T-helper 1 cell treated with Interleukin-12 subunit alpha and Interleukin-12 subunit beta and Interleukin-4 antibody, amounts not matched to agents 30 μg/mL and 1 μg/mL, for 36 hours (primary cell): ENCODE measurements around the gene MT2A.
A peak's percentile ranks its signal among the peaks of the same experiment; 100 is the strongest.

Experiments
- H3K27ac Mint-ChIP-seq: one replicate; pipeline ENCODE4 v1.8.0; 2021; ENCODE audit warnings: mild to moderate bottlenecking, mixed read lengths
- H3K27me3 Mint-ChIP-seq: one replicate; pipeline ENCODE4 v1.8.0; 2021; ENCODE audit warnings: low read depth, mixed read lengths
- H3K36me3 Mint-ChIP-seq: one replicate; pipeline ENCODE4 v1.8.0; 2021; ENCODE audit warnings: low read depth, mixed read lengths
- H3K4me1 Mint-ChIP-seq: one replicate; pipeline ENCODE4 v1.8.0; 2021; ENCODE audit warnings: low read depth, mixed read lengths
- H3K4me3 Mint-ChIP-seq: one replicate; pipeline ENCODE4 v1.8.0; 2021; ENCODE audit warnings: mild to moderate bottlenecking, moderate library complexity, mixed read lengths
- H3K9me3 Mint-ChIP-seq: one replicate; pipeline ENCODE4 v1.8.0; 2021; ENCODE audit warnings: mixed read lengths

Gene MT2A

GRCh38 chr16:56588781-56589140 is 19.6 kb upstream of the MT2A start:
- Mint-ChIP-seq H3K9me3 (no peaks in the 10 kb centered on the region), H3K36me3 (no peaks in the 10 kb centered on the region), H3K27ac (peak overlapping the region; percentile 67), H3K27me3 (peaks cover 45% of the 10 kb centered on the region), H3K4me1 (peaks cover 3% of the 10 kb centered on the region), H3K4me3 (peak overlapping the region; percentile 84)

GRCh38 chr16:56589141-56590039 is 19.0 kb upstream of the MT2A start, which contains the start of gene MT3:
TSS of gene MT3 (plus strand) at chr16:56589528. CDS start at chr16:56589591, 63 bp downstream.
- Mint-ChIP-seq H3K36me3 (no peaks in the 10 kb centered on the region), H3K27ac (peak within 1 kb of the TSS; percentile 67), H3K4me3 (peak within 1 kb of the TSS; percentile 84), H3K27me3 (peaks cover 44% of the 10 kb centered on the region), H3K9me3 (no peaks in the 10 kb centered on the region), H3K4me1 (peaks cover 3% of the 10 kb centered on the region)

GRCh38 chr16:56591377-56592060 is 16.9 kb upstream of the MT2A start:
- Mint-ChIP-seq H3K27ac (no peak overlapping the region), H3K4me1 (peaks cover 3% of the 10 kb centered on the region), H3K9me3 (no peaks in the 10 kb centered on the region), H3K4me3 (no peak overlapping the region), H3K36me3 (no peaks in the 10 kb centered on the region), H3K27me3 (peaks cover 39% of the 10 kb centered on the region)

- Mint-ChIP-seq H3K27me3 (peaks cover 34% of the 10 kb centered on the region), H3K4me3 (no peak overlapping the region), H3K27ac (no peak overlapping the region), H3K9me3 (no peaks in the 10 kb centered on the region), H3K4me1 (peaks cover 2% of the 10 kb centered on the region), H3K36me3 (no peaks in the 10 kb centered on the region)
Measured at GRCh38 chr16:56593573-56594291, 14.7 kb upstream of the MT2A start.

- no peaks in the 10 kb centered on the region for H3K9me3 Mint-ChIP-seq
- no peak overlapping the region for H3K4me3 Mint-ChIP-seq
- H3K27ac Mint-ChIP-seq, result no peak overlapping the region
- H3K4me1 Mint-ChIP-seq, result no peaks in the 10 kb centered on the region
- peaks cover 31% of the 10 kb centered on the region for H3K27me3 Mint-ChIP-seq
- H3K36me3 Mint-ChIP-seq, result no peaks in the 10 kb centered on the region
Measured at GRCh38 chr16:56594292-56594619, 14.1 kb upstream of the MT2A start.

GRCh38 chr16:56600398-56600999 is 7.9 kb upstream of the MT2A start:
- no peak overlapping the region for H3K27ac Mint-ChIP-seq
- no peak overlapping the region for H3K4me3 Mint-ChIP-seq
- peaks cover 7% of the 10 kb centered on the region for H3K4me1 Mint-ChIP-seq
- no peaks in the 10 kb centered on the region for H3K36me3 Mint-ChIP-seq
- peaks cover 34% of the 10 kb centered on the region for H3K27me3 Mint-ChIP-seq
- no peaks in the 10 kb centered on the region for H3K9me3 Mint-ChIP-seq

- Mint-ChIP-seq H3K27me3 (peaks cover 28% of the 10 kb centered on the region), H3K36me3 (no peaks in the 10 kb centered on the region), H3K9me3 (no peaks in the 10 kb centered on the region), H3K27ac (no peak overlapping the region), H3K4me3 (no peak overlapping the region), H3K4me1 (peaks cover 9% of the 10 kb centered on the region)
Measured at GRCh38 chr16:56601325-56601724, 7.1 kb upstream of the MT2A start.

- Mint-ChIP-seq H3K4me3 (no peak overlapping the region), H3K27ac (no peak overlapping the region), H3K9me3 (no peaks in the 10 kb centered on the region), H3K4me1 (peaks cover 25% of the 10 kb centered on the region), H3K27me3 (peaks cover 18% of the 10 kb centered on the region), H3K36me3 (peaks cover 3% of the 10 kb centered on the region)
Measured at GRCh38 chr16:56603589-56603988, 4.8 kb upstream of the MT2A start.

GRCh38 chr16:56604966-56605365 is 3.4 kb upstream of the MT2A start:
- H3K9me3 Mint-ChIP-seq, result no peaks in the 10 kb centered on the region
- no peak overlapping the region for H3K27ac Mint-ChIP-seq
- peaks cover 31% of the 10 kb centered on the region for H3K4me1 Mint-ChIP-seq
- H3K27me3 Mint-ChIP-seq, result peaks cover 18% of the 10 kb centered on the region
- peaks cover 6% of the 10 kb centered on the region for H3K36me3 Mint-ChIP-seq
- no peak overlapping the region for H3K4me3 Mint-ChIP-seq

- Mint-ChIP-seq H3K4me1 (peaks cover 32% of the 10 kb centered on the region), H3K27me3 (peaks cover 13% of the 10 kb centered on the region), H3K36me3 (peaks cover 6% of the 10 kb centered on the region), H3K9me3 (no peaks in the 10 kb centered on the region), H3K4me3 (no peak overlapping the region), H3K27ac (no peak overlapping the region)
Measured at GRCh38 chr16:56605475-56605874, 2.9 kb upstream of the MT2A start.

GRCh38 chr16:56606071-56606475 is 2.3 kb upstream of the MT2A start:
- H3K27me3 Mint-ChIP-seq, result peaks cover 7% of the 10 kb centered on the region
- H3K36me3 Mint-ChIP-seq, result peaks cover 6% of the 10 kb centered on the region
- H3K27ac Mint-ChIP-seq, result no peak overlapping the region
- H3K4me1 Mint-ChIP-seq, result peaks cover 37% of the 10 kb centered on the region
- no peak overlapping the region for H3K4me3 Mint-ChIP-seq
- H3K9me3 Mint-ChIP-seq, result no peaks in the 10 kb centered on the region

- Mint-ChIP-seq H3K4me1 (peaks cover 42% of the 10 kb centered on the region), H3K4me3 (peak overlapping the region; percentile 19), H3K27me3 (peaks cover 4% of the 10 kb centered on the region)
Measured at GRCh38 chr16:56606476-56607108, 1.8 kb upstream of the MT2A start.

GRCh38 chr16:56607109-56607618 is 1.2 kb upstream of the MT2A start:
- Mint-ChIP-seq H3K9me3 (no peaks in the 10 kb centered on the region), H3K27ac (peak overlapping the region; percentile 65), H3K27me3 (peaks cover 2% of the 10 kb centered on the region), H3K4me3 (peak overlapping the region; percentile 36), H3K4me1 (peaks cover 42% of the 10 kb centered on the region), H3K36me3 (peaks cover 6% of the 10 kb centered on the region)

More at GRCh38 chr16:56606476-56607108, 1.8 kb upstream of the MT2A start:
- peaks cover 6% of the 10 kb centered on the region for H3K36me3 Mint-ChIP-seq
- H3K9me3 Mint-ChIP-seq, result no peaks in the 10 kb centered on the region
- peak overlapping the region; percentile 28 for H3K27ac Mint-ChIP-seq

GRCh38 chr16:56607675-56608042 is 725 bp upstream of the MT2A start:
- Mint-ChIP-seq H3K36me3 (peaks cover 6% of the 10 kb centered on the region), H3K27ac (peak overlapping the region; percentile 85), H3K4me1 (peaks cover 42% of the 10 kb centered on the region), H3K9me3 (no peaks in the 10 kb centered on the region), H3K4me3 (peak overlapping the region; percentile 74), H3K27me3 (no peaks in the 10 kb centered on the region)
